ENCODE measurements around the gene TTC14. TPM values are rescaled to one million over a fixed set of nuclear protein-coding genes. Genes with fewer than 3 reads are reported as not detected.

The TTC14 gene
- total and polyA plus RNA-seq, 4 donors = 14.0 to 152 (median 29.0) TPM

GRCh38 chr3:180656406-180656805 lies 54.4 kb downstream of the TTC14 start:
- TF ChIP-seq, protein P1, sequence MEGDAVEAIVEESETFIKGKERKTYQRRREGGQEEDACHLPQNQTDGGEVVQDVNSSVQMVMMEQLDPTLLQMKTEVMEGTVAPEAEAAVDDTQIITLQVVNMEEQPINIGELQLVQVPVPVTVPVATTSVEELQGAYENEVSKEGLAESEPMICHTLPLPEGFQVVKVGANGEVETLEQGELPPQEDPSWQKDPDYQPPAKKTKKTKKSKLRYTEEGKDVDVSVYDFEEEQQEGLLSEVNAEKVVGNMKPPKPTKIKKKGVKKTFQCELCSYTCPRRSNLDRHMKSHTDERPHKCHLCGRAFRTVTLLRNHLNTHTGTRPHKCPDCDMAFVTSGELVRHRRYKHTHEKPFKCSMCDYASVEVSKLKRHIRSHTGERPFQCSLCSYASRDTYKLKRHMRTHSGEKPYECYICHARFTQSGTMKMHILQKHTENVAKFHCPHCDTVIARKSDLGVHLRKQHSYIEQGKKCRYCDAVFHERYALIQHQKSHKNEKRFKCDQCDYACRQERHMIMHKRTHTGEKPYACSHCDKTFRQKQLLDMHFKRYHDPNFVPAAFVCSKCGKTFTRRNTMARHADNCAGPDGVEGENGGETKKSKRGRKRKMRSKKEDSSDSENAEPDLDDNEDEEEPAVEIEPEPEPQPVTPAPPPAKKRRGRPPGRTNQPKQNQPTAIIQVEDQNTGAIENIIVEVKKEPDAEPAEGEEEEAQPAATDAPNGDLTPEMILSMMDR (IDR thresholded peaks at IDR 0.05; ENCODE audit: control extremely low read depth, extremely low read depth) = no peak
- no peak overlapping the region for H3K4me3 ChIP-seq
- WGBS, 2 donors = 62 to 86% methylated on average over 4 of the region's 4 CpGs
- no peak overlapping the region for H3K9ac ChIP-seq (ENCODE audit: insufficient read depth in 1 of 2, low read length in 2 of 2)
- no peaks in the 10 kb centered on the region for H3K36me3 ChIP-seq (ENCODE audit: control insufficient read depth in 4 of 4, insufficient read depth in 4 of 4, low read length in 4 of 4)
- H3K4me1 ChIP-seq (ENCODE audit: control insufficient read depth in 5 of 5, insufficient read depth in 5 of 5, low read length in 5 of 5) = no peaks in the 10 kb centered on the region
- ATAC-seq (ENCODE audit: insufficient read depth, low FRiP score) = no peak
- no peak for DNase-seq
- H3K27me3 ChIP-seq (ENCODE audit: control insufficient read depth in 3 of 3, insufficient read depth in 3 of 3, low read length in 2 of 3) = no peaks in the 10 kb centered on the region
- no peak overlapping the region for H3K27ac ChIP-seq (ENCODE audit: low read depth in 1 of 2, low read length in 1 of 2)
- no peaks in the 10 kb centered on the region for H3K9me3 ChIP-seq (ENCODE audit: control insufficient read depth in 4 of 4, insufficient read depth in 3 of 4, low read length in 3 of 4)

DNA sequence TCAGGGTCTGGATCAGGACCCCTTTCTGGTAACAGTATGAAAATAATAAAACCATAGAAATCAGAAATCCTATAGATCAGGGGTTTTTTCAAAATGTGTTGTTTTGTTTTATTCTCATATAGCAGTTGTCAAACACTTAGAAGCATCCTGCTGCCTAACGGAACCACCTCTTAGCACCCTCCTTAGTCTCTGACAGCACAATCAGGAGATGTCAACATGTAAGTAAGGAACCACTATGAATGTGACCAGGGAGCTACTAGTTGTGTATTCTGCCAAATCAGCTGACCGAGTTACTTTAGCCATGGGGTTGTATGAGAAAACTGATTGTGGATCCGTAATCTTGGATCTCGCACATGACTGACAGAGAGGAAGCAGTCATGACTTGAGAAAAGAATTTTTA lies 55.1 kb downstream of the TTC14 start:
- Histone ChIP-seq H3K9ac (ENCODE audit: insufficient read depth in 1 of 2, low read length in 2 of 2) (no peak overlapping the region), H3K4me3 (no peak overlapping the region), H3K36me3 (ENCODE audit: control insufficient read depth in 4 of 4, insufficient read depth in 4 of 4, low read length in 4 of 4) (no peaks in the 10 kb centered on the region), H3K4me1 (ENCODE audit: control insufficient read depth in 5 of 5, insufficient read depth in 5 of 5, low read length in 5 of 5) (no peaks in the 10 kb centered on the region), H3K27me3 (ENCODE audit: control insufficient read depth in 3 of 3, insufficient read depth in 3 of 3, low read length in 2 of 3) (no peaks in the 10 kb centered on the region), H3K27ac (ENCODE audit: low read depth in 1 of 2, low read length in 1 of 2) (no peak overlapping the region), H3K9me3 (ENCODE audit: control insufficient read depth in 4 of 4, insufficient read depth in 3 of 4, low read length in 3 of 4) (no peaks in the 10 kb centered on the region)
- no peak for ATAC-seq (ENCODE audit: insufficient read depth, low FRiP score)
- WGBS, 2 donors = 73 to 86% methylated on average over 4 of the region's 4 CpGs
- no peak for DNase-seq
- TF ChIP-seq, protein P1 (IDR thresholded peaks at IDR 0.05; ENCODE audit: control extremely low read depth, extremely low read depth) = no peak

Small RNA genes lying within 50 kb of the gene (small RNA-seq; reads per million reads assigned to genes)
- not detected for gene AC068298.1 (ENCODE audit: low replicate concordance)
- not detected for gene RNU6-486P (ENCODE audit: low replicate concordance)

Other genes with a start within 250 kb of the TTC14 start
- 1 to 10 TPM; 5.1 to 6.7 TPM for gene CCDC39, start 77.3 kb downstream of the TTC14 start, total RNA-seq
- gene CCDC39, start 77.3 kb downstream of the TTC14 start, polyA plus RNA-seq = 1 to 10 TPM in 1 of 2 donors, under 1 TPM in 1; 0.59 to 1.9 TPM

Measured in lung (tissue), 13 donors.